ENCODE data around the gene RNF212.

DNA sequence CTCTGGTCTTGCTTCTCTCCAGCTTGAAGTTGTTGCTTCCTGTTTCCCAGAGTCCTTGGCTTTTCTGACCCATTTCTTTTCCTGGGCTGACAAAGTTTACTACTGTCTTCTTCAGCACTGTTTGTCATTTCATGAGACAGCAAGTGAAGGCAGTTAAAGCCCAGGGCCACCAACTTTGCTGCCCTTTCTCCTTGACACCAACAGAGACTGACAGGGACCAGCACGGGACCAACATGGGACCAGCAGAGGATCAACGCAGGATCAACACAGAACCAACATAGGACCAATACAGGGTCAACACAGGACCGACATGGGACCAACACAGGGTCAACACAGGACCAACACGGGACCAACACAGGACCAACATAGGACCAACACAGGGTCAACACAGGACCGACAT is 34.9 kb downstream of the RNF212 start:
- no peak for TF ChIP-seq EP300 (IDR thresholded peaks at IDR 0.05)
- no peak for TF ChIP-seq RCOR1 (IDR thresholded peaks at IDR 0.05; ENCODE audit: low read depth, low read length)
- TF ChIP-seq CTCF (IDR thresholded peaks at IDR 0.05) = no peak
- TF ChIP-seq CEBPB (IDR thresholded peaks at IDR 0.05) = no peak
- no peak for TF ChIP-seq KDM5A (IDR thresholded peaks at IDR 0.05)
